Large intestine (tissue), 3 donors: Measurements from ENCODE around the gene HMCN2. TPM values are rescaled to one million over a fixed set of nuclear protein-coding genes. Genes with fewer than 3 reads are reported as not detected.
"Not testable (repeated sequence)": the region's sequence is repeated elsewhere in the genome, so short reads cannot be mapped to it uniquely, and the experiment has no call there.

Source experiments
- DNase-seq, 2 donors: peaks; one replicate each; pipeline versions ENCODE4 v3.0.0 to v3.0.0-alpha.2; 2013
- H3K27ac ChIP-seq: one replicate; pipeline ENCODE4 v1.5.1; 2013; ENCODE audit warnings: low read length
- H3K27me3 ChIP-seq: 2 replicates; pipeline ENCODE4 v1.6.1; 2013; ENCODE audit warnings: low read length; ENCODE audit not compliant: control insufficient read depth, insufficient read depth
- H3K36me3 ChIP-seq: 2 replicates; pipeline ENCODE4 v1.6.1; 2013; ENCODE audit warnings: low read length; ENCODE audit not compliant: control insufficient read depth, insufficient read depth
- H3K4me1 ChIP-seq: one replicate; pipeline ENCODE4 v1.6.1; 2013; ENCODE audit warnings: low read length; ENCODE audit not compliant: control insufficient read depth, insufficient read depth
- H3K4me3 ChIP-seq: one replicate; pipeline ENCODE4 v1.5.1; 2013; ENCODE audit warnings: low read length
- H3K9me3 ChIP-seq: one replicate; pipeline ENCODE4 v1.6.1; 2013; ENCODE audit warnings: mild to moderate bottlenecking, low read depth, low read length, moderate library complexity; ENCODE audit not compliant: control insufficient read depth
- WGBS: methylation state at CpG from one replicate; pipeline ENCODE4 v1.1.5; 2013; ENCODE audit warnings: low lambda C conversion rate; ENCODE audit not compliant: insufficient coverage; 5-methylcytosine and 5-hydroxymethylcytosine counted together
- polyA plus RNA-seq: library from polyadenylated mRNA; unstranded; fragments of 120-200 nt; gene quantifications from one replicate; pipeline ENCODE4 v1.2.1, GENCODE V29; 2013

The HMCN2 gene
- polyA plus RNA-seq, 1 donor, result 20.0 TPM

DNA sequence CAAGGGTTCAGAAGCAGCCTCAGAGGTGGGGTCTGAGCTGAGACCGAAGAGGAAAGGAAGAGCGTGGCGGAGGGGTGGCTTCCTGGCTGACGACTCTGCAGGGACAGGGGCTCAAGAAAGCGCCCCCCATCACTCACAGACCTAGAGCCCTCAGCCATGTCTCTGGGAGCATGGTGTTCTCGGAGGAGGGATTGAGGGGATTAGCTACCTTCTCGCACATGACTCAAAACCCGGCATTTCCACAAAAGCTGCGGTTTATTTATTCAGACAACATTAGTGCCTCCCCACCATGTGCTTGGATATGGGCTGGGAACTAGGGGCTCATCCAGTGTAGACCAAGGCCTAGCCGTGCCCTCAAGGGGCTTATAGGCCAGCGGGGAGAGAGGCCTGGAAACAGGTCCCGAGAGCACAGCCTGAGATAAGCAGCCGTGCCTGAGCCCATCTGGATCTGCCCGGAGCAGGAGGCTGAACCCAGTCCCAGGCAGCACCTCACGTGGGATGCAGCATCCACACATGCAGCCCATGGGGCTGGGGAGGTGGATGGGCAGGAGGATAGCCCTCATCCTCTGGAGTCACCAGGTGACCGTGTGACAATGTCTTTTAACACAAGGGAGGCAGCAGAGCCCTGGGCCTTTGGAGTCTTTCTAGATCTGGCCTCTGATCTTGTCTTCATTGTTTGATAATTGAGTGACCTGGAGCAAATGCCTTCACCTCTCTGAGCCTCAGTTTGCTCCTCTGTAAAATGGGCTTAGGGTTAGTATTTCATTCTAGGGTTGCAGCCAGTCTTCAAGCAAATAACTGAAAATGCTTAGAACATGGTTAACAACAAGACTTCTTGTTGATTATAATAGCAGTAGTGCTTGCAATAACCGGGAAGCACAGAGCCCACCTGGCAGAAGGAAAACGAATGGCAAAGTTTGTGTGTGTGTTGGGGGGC lies 878 bp upstream of the HMCN2 start:
- Histone ChIP-seq H3K27ac (no peak overlapping the region), H3K4me1 (no peaks in the 10 kb centered on the region), H3K27me3 (peaks cover 71% of the 10 kb centered on the region), H3K9me3 (no peaks in the 10 kb centered on the region), H3K36me3 (no peaks in the 10 kb centered on the region), H3K4me3 (no peak overlapping the region)
- WGBS, result no CpG with 5 or more reads among the region's 18 CpGs
- no peak for DNase-seq

- Histone ChIP-seq H3K4me1 (no peaks in the 10 kb centered on the region), H3K36me3 (no peaks in the 10 kb centered on the region), H3K27me3 (peaks cover 69% of the 10 kb centered on the region), H3K27ac (no peak overlapping the region), H3K4me3 (peak overlapping the region; percentile 3), H3K9me3 (no peaks in the 10 kb centered on the region)
- no peak for DNase-seq
- no CpG with 5 or more reads among the region's 41 CpGs for WGBS
Observed at GRCh38 chr9:130266236-130267098, 907 bp downstream of the HMCN2 start.

GRCh38 chr9:130267930-130268329 lies 2.4 kb downstream of the HMCN2 start:
- no peak overlapping the region for H3K27ac ChIP-seq
- no peaks in the 10 kb centered on the region for H3K9me3 ChIP-seq
- no peak for DNase-seq
- peaks cover 60% of the 10 kb centered on the region for H3K27me3 ChIP-seq
- no peaks in the 10 kb centered on the region for H3K36me3 ChIP-seq
- no peaks in the 10 kb centered on the region for H3K4me1 ChIP-seq
- WGBS, result no CpG with 5 or more reads among the region's 5 CpGs
- H3K4me3 ChIP-seq, result no peak overlapping the region

DNA sequence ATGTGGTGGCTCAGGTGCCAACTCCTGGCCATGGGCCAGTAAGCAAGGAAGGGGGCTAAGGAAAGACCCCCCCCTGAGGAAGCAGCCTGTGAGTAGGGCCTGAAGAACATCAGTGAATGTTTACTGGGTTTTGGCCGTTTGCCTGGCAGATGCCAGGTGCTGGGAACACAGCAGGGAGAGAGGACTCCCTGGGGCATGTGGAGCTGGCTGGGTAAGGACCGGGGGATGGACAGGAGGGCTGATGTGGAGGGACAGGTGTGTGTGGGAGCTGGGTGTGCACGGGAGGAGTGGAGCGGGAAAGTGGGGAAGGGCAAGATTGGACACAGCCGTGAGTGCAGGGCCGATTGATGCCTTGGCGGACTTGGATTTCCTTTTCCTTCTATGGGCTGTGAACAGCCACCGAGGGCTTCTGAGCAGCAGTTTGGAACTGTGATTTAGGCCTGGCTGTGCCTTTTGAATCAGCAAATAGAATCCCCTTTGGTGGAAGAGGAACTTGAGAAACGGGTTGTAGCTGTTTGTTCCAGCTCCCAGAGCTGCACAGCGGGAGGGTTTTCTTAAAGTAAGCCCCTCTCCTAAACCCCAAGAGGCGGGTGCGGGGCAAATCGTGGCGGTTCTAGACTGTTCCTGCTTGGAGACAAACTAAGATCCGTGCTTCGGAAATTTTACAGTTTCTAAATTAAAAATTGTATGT lies 3.1 kb downstream of the HMCN2 start:
- no peaks in the 10 kb centered on the region for H3K36me3 ChIP-seq
- peak overlapping the region; percentile 1 for H3K27ac ChIP-seq
- WGBS, result 40% methylated on average over 1 of the region's 16 CpGs
- H3K9me3 ChIP-seq, result no peaks in the 10 kb centered on the region
- H3K27me3 ChIP-seq, result peaks cover 53% of the 10 kb centered on the region
- DNase-seq, result no peak
- no peaks in the 10 kb centered on the region for H3K4me1 ChIP-seq
- no peak overlapping the region for H3K4me3 ChIP-seq

DNA sequence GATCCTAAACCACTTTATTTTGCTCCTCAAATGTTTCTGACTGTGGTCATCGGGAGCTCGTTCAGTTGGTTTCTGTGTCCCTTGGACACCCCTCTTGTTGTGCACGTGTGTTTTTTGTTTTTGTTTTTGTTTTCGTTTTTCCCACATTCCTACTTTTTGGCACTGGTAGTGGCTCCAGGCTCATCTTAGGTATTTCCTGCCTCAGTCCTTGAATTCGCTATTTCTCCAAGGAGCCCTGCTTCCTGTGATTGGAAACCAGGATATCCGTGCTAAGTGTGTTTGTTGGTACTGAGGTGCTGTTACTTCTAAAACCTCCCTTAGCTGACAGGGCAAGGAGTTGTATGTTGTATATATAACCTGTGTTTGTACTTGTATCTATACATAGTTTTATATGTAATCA lies 5.9 kb downstream of the HMCN2 start:
- no peaks in the 10 kb centered on the region for H3K36me3 ChIP-seq
- WGBS, result 91% methylated on average over 4 of the region's 6 CpGs
- DNase-seq, result no peak
- no peaks in the 10 kb centered on the region for H3K9me3 ChIP-seq
- H3K27me3 ChIP-seq, result peaks cover 26% of the 10 kb centered on the region
- no peak overlapping the region for H3K4me3 ChIP-seq
- H3K4me1 ChIP-seq, result no peaks in the 10 kb centered on the region
- H3K27ac ChIP-seq, result no peak overlapping the region

- DNase-seq, result no peak
- WGBS, result no CpG with 5 or more reads among the region's 9 CpGs
- Histone ChIP-seq H3K36me3 (no peaks in the 10 kb centered on the region), H3K27ac (no peak overlapping the region), H3K4me3 (no peak overlapping the region), H3K9me3 (no peaks in the 10 kb centered on the region), H3K4me1 (no peaks in the 10 kb centered on the region), H3K27me3 (peaks cover 2% of the 10 kb centered on the region)
Observed at GRCh38 chr9:130275156-130275555, 9.6 kb downstream of the HMCN2 start.

- DNase-seq, result no peak
- H3K27me3 ChIP-seq, result no peaks in the 10 kb centered on the region
- H3K4me3 ChIP-seq, result no peak overlapping the region
- H3K4me1 ChIP-seq, result no peaks in the 10 kb centered on the region
- no peak overlapping the region for H3K27ac ChIP-seq
- H3K9me3 ChIP-seq, result no peaks in the 10 kb centered on the region
- no peaks in the 10 kb centered on the region for H3K36me3 ChIP-seq
- 40% methylated on average over 1 of the region's 3 CpGs for WGBS
Observed at GRCh38 chr9:130276121-130276520, 10.6 kb downstream of the HMCN2 start.

- WGBS, result no CpG with 5 or more reads among the region's 11 CpGs
- Histone ChIP-seq H3K4me3 (no peak overlapping the region), H3K27ac (no peak overlapping the region)
Observed at GRCh38 chr9:130276955-130277354, 11.4 kb downstream of the HMCN2 start.

GRCh38 chr9:130277525-130277924 lies 12.0 kb downstream of the HMCN2 start:
- no CpG with 5 or more reads among the region's 1 CpG for WGBS
- not testable (repeated sequence) for H3K4me1 ChIP-seq, H3K36me3 ChIP-seq

More at GRCh38 chr9:130276955-130277354, 11.4 kb downstream of the HMCN2 start:
- H3K4me1 ChIP-seq, result no peaks in the 10 kb centered on the region
- no peak for DNase-seq
- no peaks in the 10 kb centered on the region for H3K9me3 ChIP-seq
- H3K36me3 ChIP-seq, result no peaks in the 10 kb centered on the region
- H3K27me3 ChIP-seq, result no peaks in the 10 kb centered on the region

More at GRCh38 chr9:130277525-130277924, 12.0 kb downstream of the HMCN2 start:
- H3K4me3 ChIP-seq, H3K9me3 ChIP-seq, H3K27ac ChIP-seq, H3K27me3 ChIP-seq, DNase-seq: not testable (repeated sequence)
